Neural cell (in vitro differentiated cells): Measurements from ENCODE around the gene MIER1.

Experiments used
- EP300 ChIP-seq: fragments of 450-650 bp; conservative IDR thresholded peaks from 2 replicates; pipeline ENCODE4 v1.6.1; 2014; ENCODE audit warnings: antibody characterized with exemption, mild to moderate bottlenecking, moderate library complexity; ENCODE audit not compliant: poor library complexity, severe bottlenecking
- EZH2 ChIP-seq: fragments of 200-600, 300-800 bp; shearing (Covaris generic), sonication (generic); IDR thresholded peaks from 2 replicates; pipeline ENCODE4 v1.6.1; 2014; ENCODE audit warnings: antibody characterized with exemption, low read length, borderline replicate concordance, mild to moderate bottlenecking; ENCODE audit not compliant: insufficient read depth, poor library complexity, severe bottlenecking
- MXI1 ChIP-seq: fragments of 450-650 bp; conservative IDR thresholded peaks from 2 replicates; pipeline ENCODE4 v1.6.1; 2014; ENCODE audit warnings: antibody characterized with exemption, mild to moderate bottlenecking; ENCODE audit not compliant: poor library complexity, severe bottlenecking
- POLR2AphosphoS5 ChIP-seq: IDR thresholded peaks from 2 replicates; pipeline ENCODE4 v1.6.1; 2012
- RAD21 ChIP-seq: fragments of 450-650 bp; conservative IDR thresholded peaks from 2 replicates; pipeline ENCODE4 v1.6.1; 2014; ENCODE audit warnings: antibody characterized with exemption, mild to moderate bottlenecking, moderate library complexity
- REST ChIP-seq: IDR thresholded peaks from 2 replicates; pipeline ENCODE4 v1.6.1; 2012; ENCODE audit warnings: borderline replicate concordance
- SMC3 ChIP-seq: fragments of 450-650 bp; conservative IDR thresholded peaks from 2 replicates; pipeline ENCODE4 v1.6.1; 2014; ENCODE audit warnings: antibody characterized with exemption, mild to moderate bottlenecking, moderate library complexity; ENCODE audit not compliant: poor library complexity
- TAF1 ChIP-seq: IDR thresholded peaks from 2 replicates; pipeline ENCODE4 v1.6.1; 2012; ENCODE audit warnings: low read depth
- TF ChIP-seq, protein P1 (sequence below): fragments of 450-650 bp; IDR thresholded peaks from 2 replicates; pipeline ENCODE4 v1.5.1; 2014; ENCODE audit warnings: antibody characterized with exemption, mild to moderate bottlenecking, moderate library complexity; ENCODE audit not compliant: poor library complexity, severe bottlenecking

GRCh38 chr1:66919828-66920227 is 5.0 kb upstream of the MIER1 start:
- TF ChIP-seq, protein P1, sequence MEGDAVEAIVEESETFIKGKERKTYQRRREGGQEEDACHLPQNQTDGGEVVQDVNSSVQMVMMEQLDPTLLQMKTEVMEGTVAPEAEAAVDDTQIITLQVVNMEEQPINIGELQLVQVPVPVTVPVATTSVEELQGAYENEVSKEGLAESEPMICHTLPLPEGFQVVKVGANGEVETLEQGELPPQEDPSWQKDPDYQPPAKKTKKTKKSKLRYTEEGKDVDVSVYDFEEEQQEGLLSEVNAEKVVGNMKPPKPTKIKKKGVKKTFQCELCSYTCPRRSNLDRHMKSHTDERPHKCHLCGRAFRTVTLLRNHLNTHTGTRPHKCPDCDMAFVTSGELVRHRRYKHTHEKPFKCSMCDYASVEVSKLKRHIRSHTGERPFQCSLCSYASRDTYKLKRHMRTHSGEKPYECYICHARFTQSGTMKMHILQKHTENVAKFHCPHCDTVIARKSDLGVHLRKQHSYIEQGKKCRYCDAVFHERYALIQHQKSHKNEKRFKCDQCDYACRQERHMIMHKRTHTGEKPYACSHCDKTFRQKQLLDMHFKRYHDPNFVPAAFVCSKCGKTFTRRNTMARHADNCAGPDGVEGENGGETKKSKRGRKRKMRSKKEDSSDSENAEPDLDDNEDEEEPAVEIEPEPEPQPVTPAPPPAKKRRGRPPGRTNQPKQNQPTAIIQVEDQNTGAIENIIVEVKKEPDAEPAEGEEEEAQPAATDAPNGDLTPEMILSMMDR = no peak
- TF ChIP-seq EZH2 (no peak), EP300 (no peak), POLR2AphosphoS5 (no peak), RAD21 (no peak), REST (no peak), MXI1 (no peak), TAF1 (no peak), SMC3 (no peak)
